GM10266 (cell line): ENCODE measurements around the gene CHST14.

Source experiments
- DNase-seq: peaks from one replicate; pipeline ENCODE4 v3.0.0; 2012; ENCODE audit errors: extremely low spot score
- CTCF ChIP-seq: IDR thresholded peaks from 2 replicates; pipeline ENCODE4 v1.5.1; 2012; ENCODE audit warnings: mild to moderate bottlenecking, low read depth; ENCODE audit not compliant: control insufficient read depth, insufficient read depth; ENCODE audit errors: missing control alignments

CHST14 gene

GRCh38 chr15:40472171-40472727 is 1.5 kb downstream of the CHST14 start:
- DNase-seq, result no peak
- TF ChIP-seq CTCF, result no peak

GRCh38 chr15:40474581-40474980 is 3.8 kb downstream of the CHST14 start:
- no peak for TF ChIP-seq CTCF
- no peak for DNase-seq

GRCh38 chr15:40477642-40478327 is 7.0 kb downstream of the CHST14 start:
- TF ChIP-seq CTCF, result no peak
- no peak for DNase-seq

- no peak for TF ChIP-seq CTCF
- no peak for DNase-seq
Measured at GRCh38 chr15:40479024-40479423, 8.2 kb downstream of the CHST14 start.

- DNase-seq, result no peak
- no peak for TF ChIP-seq CTCF
Measured at GRCh38 chr15:40481341-40482074, 10.7 kb downstream of the CHST14 start.

- no peak for TF ChIP-seq CTCF
- DNase-seq, result no peak
Measured at GRCh38 chr15:40483919-40484318, 13.1 kb downstream of the CHST14 start.
